ENCODE measurements around the gene OR5M8.

The OR5M8 gene

DNA sequence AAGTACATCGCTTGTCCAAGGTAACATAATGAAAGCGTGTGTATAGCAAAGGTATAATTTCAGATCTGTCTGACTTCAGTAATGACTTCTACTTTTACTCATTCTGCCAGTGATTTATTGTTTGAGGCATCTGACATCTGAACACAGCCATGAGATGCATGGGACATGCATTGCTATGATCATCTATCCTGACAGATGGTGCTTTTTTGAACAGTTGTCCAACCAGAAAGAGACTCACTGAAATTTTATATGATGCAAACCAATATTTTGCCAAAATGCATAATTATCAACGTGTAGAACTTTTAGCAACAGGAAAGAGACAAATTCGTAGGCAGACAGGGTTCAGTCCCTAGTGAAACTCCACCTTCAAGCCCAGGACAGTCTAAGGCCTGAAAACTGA lies 37.6 kb downstream of the OR5M8 start:
- H3K36me3 ChIP-seq (replicated peaks): no peaks in the 10 kb centered on the region
- no peak overlapping the region for H3K4me3 ChIP-seq (ENCODE audit: low read depth, low read length)
- H3K27ac ChIP-seq: no peak overlapping the region
- in situ Hi-C loops (cut with HindIII; ENCODE audit: low pct_ligation_motif_present, low sequenced_read_pairs): no loop called here
- no peak for DNase-seq
- TF ChIP-seq, protein P1, sequence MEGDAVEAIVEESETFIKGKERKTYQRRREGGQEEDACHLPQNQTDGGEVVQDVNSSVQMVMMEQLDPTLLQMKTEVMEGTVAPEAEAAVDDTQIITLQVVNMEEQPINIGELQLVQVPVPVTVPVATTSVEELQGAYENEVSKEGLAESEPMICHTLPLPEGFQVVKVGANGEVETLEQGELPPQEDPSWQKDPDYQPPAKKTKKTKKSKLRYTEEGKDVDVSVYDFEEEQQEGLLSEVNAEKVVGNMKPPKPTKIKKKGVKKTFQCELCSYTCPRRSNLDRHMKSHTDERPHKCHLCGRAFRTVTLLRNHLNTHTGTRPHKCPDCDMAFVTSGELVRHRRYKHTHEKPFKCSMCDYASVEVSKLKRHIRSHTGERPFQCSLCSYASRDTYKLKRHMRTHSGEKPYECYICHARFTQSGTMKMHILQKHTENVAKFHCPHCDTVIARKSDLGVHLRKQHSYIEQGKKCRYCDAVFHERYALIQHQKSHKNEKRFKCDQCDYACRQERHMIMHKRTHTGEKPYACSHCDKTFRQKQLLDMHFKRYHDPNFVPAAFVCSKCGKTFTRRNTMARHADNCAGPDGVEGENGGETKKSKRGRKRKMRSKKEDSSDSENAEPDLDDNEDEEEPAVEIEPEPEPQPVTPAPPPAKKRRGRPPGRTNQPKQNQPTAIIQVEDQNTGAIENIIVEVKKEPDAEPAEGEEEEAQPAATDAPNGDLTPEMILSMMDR (IDR thresholded peaks at IDR 0.05; ENCODE audit: low read depth, low read length, missing control alignments): no peak
- no peaks in the 10 kb centered on the region for H3K27me3 ChIP-seq (replicated peaks)

Data from brain microvascular endothelial cell (primary cell).